Germinal center (tissue), 1 donor: ENCODE results near the gene GAB2.
"Not testable (repeated sequence)": the region's sequence is repeated elsewhere in the genome, so short reads cannot be mapped to it uniquely, and the experiment has no call there.

Experiments used
- DNase-seq: peaks from one replicate; pipeline ENCODE4 v3.0.0; 2012; ENCODE audit warnings: mixed read lengths, low spot score

Gene GAB2

GRCh38 chr11:78417175-78417887 lies at the start of gene GAB2:
TSS of gene GAB2 (minus strand) at chr11:78417820. CDS start at chr11:78417720, 100 bp downstream.
- peak; percentile 17 for DNase-seq

GRCh38 chr11:78467370-78467769 lies 49.8 kb upstream of the GAB2 start:
- no peak for DNase-seq

DNA sequence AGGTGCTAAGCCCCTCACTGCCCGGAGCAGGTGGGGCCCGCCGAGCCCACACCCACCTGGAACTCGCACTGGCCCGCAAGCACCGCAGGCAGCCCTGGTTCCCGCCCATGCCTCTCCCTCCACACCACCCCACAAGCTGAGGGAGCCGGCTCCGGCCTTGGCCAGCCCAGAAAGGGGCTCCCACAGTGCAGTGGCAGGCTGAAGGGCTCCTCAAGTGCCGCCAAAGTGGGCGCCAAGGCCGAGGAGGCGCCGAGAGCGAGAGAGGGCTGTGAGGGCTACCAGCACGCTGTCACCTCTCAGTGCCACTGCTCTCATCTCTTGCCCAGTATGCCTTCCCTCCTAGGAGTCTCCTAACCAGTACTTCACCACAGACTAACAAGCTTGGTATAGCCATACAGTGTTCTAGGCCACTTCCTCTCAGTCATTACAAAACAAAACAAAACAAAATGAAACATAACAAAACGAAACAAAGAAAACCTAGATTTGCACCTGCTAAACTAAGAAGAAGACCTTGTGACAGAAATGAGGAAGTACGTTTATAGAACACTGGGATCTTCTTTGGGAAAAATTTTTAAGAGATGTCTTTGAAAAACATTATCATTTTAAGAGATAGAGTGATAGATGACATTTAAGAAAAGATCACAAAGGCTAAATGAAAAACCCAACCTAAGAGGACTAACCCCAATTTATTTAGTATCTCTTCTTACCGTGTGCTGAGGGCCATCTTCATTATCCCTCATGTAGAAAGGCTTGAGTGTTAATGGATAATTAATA lies 47.7 kb upstream of the GAB2 start:
- peak; percentile 47 for DNase-seq

DNA sequence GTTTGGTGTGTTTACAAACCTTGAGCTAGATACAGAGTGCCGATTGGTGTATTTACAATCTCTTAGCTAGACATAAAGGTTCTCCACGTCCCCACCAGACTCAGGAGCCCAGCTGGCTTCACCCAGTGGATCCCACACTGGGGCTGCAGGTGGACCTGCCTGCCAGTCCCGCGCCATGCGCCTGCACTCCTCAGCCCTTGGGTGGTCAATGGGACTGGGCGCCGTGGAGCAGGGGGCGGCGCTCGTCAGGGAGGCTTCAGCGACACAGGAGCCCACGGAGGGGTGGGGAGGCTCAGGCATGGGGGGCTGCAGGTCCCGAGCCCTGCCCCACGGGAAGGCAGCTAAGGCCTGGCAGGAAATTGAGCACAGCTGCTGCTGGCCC lies 47.2 kb upstream of the GAB2 start:
- DNase-seq, result not testable (repeated sequence)

DNA sequence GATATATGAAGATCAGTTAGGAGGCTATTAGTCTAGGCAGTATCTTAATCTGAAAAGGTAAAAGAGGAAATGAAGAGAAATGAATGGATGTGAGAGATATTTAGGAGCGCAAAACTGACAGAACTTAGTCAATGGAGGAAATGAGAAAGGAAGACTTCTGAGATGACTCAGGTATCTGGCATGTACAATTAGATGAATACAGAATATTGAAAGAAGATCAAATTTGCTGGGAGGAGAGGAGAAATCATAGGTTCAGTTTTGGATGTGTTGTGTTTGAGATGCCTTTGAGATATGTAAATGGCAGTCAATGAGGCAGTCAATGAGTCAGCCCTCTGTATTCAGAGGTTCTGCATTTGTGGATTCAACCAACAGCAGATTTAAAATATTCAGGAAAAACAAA lies 42.9 kb upstream of the GAB2 start:
- no peak for DNase-seq

DNA sequence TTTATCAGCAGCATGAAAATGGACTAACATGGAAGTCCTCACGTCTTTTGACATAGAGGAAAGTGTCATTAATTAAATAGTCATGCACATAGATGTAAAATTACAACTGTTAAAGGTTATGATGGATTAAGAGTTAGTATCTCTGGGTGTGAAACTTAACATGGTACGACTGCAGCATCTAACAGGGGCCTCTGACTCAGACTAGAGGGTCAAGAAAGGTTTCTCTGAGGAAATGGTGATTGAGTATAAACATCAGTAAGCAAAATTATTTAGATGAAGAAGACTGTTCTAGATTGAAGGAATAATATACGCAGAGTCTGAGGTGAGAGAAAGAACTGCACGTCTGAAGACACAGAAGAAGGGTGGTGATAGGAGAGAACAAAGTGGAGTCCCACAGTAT lies 42.1 kb upstream of the GAB2 start:
- no peak for DNase-seq

GRCh38 chr11:78457448-78457847 lies 39.8 kb upstream of the GAB2 start:
- no peak for DNase-seq

DNA sequence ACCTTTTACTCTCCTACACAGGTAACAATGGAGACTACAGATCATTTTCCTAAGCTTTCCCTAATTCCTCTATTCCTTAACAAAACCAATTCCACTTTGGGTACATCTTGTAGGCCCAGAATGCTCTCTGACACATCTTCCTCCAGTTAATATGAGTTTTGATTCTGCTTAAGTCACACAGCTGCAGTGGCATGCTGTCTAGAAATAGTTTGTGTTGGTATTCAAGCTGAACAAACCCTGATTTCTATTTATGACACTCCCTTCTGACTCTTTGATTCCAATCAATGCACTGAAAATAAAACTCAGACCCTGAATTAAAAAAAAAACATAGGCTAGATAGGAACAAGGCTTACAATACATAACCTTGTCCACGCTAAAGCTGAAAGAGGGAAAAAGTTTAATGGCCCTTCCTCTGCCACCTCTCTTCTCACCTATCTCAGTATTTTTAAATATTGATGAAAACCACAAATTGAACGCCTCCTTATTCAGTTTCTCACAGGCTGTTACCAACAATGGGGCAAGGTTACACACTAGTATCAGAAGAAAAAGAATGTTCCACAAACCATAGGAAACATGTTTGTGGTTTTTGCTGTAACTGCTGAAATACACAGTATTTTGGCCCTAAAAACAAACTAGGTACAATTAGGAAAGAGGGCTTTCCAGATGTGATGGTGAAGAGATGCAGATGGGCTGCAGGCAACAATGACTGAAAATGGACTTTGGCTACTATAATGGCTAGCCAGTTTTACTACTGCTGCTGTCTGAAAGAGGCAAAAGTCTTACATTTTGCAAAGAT lies 35.7 kb upstream of the GAB2 start:
- DNase-seq, result no peak

DNA sequence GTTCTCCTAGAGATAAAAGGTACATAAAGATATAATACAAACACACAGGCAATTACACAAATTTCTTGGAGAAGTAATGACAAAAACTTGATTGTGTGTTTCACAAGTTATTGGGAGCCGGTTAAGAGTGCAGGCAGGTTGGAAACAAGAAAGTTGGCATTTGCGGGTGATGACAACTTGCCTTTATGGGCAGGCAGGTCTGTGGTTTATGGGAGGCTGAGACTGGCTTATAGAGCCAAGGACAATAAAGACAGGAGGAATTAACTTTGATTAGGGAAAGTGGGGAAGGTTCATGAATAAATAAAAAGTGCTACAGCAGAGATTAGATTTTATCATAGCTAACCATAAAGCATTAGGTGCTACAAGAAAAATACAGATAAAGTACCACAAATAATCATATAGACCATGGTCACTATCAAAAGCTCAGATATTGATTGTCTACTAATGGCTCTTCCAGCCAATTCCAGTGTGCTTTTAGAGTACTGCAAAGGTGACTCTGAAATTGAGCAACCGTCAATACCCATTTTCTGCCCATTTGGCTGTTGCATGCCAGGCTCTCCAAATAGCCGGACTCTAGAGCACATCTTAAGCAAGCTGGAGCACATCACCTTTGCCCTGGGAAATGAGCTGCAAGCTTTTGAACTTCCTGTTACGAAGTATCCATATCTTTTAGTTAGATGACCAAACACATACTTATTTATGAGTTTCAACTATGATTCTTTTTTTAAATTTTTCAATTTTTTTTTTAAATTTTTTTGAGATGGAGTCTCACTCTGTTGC lies 33.9 kb upstream of the GAB2 start:
- no peak for DNase-seq

DNA sequence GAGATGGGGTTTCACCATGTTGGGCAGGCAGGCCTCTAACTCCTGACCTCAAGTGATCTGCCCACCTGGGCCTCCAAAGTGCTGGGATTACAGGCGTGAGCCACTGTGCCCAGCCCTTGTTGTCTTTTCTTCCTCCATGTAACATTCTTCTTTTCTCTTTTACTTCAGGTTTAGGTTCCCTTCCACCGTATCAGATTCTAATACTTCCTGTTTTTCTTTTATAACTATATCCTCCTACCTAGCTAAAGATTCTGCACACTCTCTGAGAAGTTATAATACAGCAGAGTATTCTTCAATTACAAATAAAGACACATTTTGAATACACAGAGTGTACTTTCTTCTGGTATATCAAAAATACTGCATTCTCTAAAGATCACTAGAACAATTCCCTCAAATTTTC lies 33.2 kb upstream of the GAB2 start:
- DNase-seq, result no peak

DNA sequence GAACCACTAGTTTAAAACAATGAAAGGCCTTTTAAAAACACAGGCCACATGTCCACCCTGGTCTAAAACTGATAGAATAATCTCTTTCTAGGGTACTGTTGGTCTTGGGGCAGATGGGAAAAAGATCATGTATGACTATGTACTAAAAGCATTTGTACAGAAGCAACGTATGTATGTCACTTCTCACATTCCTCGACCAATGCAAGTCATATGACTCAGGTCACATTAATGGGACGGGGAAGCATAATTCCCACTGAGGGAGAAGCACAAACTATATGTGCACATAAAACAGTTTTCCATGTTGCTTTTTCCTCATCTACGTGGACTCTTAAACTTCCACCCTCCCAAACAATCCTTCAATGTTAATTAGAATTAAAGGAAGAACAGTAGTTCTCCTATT lies 32.2 kb upstream of the GAB2 start:
- DNase-seq, result no peak

DNA sequence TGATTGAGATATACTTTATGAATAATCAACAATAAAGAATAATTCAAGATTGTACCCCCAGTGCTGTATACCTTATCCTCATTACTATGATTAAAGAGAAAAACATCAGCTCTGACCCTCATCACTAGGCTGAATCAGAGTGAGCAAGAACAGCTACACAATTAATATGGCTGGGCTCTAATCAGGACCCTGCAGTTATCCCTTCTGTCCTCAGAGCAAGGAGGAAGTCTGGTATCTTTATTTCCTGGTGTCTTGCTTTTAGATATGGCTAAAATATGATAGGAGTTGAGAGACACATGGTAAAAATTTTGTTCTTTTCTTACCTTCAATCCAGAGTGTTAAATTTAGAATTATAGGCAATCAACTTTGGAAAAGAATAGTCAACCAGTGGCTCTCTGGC lies 28.6 kb upstream of the GAB2 start:
- no peak for DNase-seq

DNA sequence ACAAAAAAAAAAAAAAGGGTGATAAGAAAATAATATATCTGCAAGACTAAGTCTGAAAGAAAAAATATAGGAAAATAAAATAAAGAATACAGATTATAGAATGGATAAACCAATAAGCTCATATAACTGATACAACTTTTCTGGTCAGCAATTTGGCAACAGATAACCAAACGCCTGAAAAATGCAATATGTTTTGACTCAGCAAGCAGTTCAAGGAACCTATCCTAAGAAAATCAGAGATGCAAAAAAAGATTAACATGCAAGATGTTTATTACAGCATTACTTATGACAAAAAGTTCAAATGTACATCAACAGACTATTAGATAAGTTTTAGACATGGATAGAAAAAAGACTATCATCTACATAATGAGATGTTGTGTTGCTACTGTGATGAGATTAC lies 27.1 kb upstream of the GAB2 start:
- DNase-seq, result no peak

DNA sequence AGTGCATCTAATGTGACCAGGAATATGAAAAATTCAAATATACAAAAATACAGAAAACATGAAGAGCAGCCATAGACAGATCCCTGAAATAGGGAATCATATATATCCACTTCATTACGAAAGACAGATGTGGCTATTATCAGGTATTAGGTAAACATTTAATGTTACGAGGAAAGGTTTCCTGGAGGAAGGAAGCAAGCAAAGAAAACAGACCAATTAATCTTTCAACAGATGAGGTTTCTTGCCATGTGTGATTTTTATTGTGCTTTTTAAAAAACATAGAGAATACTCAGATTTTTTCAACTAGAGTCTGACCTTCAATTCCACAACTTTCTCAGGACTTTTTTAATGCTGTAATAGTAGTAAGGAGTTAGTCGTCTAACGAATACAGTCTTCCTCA lies 24.3 kb upstream of the GAB2 start:
- DNase-seq, result no peak

DNA sequence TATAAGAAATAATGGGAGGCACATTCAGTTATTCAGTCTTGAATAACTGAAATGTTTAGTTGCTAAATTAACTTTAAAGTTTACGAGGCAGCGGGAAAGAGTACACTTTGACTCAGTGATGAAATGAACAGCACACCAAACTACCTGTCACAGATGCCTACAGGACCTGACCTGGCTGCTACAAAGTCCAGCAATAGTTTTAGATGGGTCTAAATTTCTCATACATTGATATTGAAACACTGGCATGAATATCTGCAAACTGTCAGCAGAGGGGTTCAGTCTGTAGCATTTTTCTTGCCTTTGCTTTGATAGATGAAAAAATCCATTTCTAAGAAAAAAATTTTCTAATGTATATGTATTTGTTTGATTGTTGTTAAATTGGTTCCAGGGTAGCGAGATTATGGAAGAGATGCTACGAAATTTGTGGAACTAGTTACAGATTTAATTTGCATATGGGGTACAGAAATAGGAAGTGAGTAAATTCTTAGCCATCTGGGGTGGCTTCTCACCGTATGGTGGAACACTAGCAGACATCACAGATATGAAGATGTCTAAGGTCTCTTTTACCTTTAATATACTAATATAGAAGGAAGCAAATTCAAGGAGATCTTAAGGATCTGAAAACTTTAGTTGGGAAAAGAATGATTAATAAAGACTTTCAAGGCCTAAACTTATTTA lies 20.8 kb upstream of the GAB2 start:
- peak; percentile 76 for DNase-seq

- no peak for DNase-seq
Observed at GRCh38 chr11:78432956-78433355, 15.3 kb upstream of the GAB2 start.

GRCh38 chr11:78432058-78432515 lies 14.5 kb upstream of the GAB2 start:
- DNase-seq, result no peak

DNA sequence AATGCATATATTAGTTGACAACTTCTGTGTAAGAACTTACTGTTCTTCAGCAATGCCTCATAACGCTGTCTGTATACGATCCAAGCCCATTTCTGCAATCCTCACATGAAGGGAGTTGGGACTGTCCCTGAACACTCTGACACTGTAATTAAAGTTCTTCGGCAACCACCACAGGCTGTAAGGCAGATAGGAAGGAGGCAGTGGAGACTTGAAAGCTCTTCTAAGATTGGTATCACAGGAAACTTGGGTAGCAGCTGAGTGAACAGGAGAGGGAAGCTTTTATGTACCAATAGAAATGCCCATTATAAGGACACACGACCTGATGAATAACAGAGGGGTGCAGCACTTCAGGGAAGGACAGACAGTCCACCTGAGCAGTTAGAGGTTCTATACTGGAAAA lies 12.0 kb upstream of the GAB2 start:
- DNase-seq, result no peak

- no peak for DNase-seq
Observed at GRCh38 chr11:78429209-78429608, 11.6 kb upstream of the GAB2 start.

DNA sequence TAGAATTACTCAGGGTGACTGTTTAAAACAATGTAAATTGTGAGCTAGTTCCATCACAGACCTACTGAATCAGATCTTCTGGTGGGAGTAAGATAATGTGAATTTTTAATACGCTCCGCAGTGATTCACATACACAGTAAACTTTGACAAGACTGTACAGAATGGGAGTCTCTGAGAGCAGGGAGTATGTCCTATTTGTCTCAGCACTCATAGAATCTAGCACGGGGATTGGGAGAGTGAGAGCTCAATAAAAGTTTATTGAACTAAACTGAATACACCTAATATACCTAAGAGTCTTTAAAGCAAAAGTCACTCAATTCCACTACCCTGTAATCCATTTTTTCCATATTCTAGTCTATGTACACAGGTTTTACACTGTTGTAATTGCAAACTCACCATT lies 11.2 kb upstream of the GAB2 start:
- no peak for DNase-seq

DNA sequence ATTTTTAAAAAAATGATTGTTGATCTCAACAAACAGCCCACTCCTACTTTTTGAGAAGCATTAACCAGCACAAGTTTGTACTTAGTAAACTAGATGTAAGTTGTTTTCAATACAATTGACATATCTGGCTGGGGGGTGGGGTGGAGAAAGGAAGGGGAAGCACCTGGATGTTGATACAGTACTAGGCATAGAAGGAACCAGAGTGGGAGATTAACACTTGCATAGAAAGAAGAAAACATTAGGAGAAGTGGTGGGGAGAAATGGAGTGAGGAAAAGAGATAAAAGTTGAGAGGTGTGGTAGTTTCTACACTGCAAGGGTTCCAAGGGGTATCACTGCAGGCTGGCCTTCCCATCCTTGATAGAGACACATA lies 10.6 kb upstream of the GAB2 start:
- no peak for DNase-seq
